ENCODE measurements around the gene GJD2. TPM values are rescaled to one million over a fixed set of nuclear protein-coding genes. Genes with fewer than 3 reads are reported as not detected.

The GJD2 gene
- total RNA-seq, 1 donor from 2014 or later: 0.38 TPM

DNA sequence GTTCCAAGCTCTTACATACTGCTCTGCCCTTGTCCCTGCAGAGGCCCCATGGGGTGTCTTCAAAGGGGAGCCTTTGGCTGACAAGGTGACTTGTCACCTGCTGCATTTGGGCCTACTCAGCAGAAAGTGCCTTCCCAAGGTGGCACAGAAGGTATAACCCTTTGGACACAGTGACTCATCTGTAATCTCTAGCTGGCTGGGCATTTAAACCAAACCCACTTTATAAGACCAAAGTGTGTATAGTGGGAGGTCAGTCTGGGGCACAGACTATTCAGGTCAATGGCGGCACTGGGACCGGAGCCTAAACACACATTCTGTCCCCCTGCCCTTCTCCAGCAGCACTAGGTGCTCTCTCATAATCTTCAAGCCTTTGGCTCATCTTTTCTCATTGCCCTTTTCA, 35.1 kb downstream of the GJD2 start:
- peaks cover 55% of the 10 kb centered on the region for H3K27me3 Mint-ChIP-seq
- peaks cover 11% of the 10 kb centered on the region for H3K4me1 Mint-ChIP-seq (ENCODE audit: low read depth)
- TF ChIP-seq, protein P1, sequence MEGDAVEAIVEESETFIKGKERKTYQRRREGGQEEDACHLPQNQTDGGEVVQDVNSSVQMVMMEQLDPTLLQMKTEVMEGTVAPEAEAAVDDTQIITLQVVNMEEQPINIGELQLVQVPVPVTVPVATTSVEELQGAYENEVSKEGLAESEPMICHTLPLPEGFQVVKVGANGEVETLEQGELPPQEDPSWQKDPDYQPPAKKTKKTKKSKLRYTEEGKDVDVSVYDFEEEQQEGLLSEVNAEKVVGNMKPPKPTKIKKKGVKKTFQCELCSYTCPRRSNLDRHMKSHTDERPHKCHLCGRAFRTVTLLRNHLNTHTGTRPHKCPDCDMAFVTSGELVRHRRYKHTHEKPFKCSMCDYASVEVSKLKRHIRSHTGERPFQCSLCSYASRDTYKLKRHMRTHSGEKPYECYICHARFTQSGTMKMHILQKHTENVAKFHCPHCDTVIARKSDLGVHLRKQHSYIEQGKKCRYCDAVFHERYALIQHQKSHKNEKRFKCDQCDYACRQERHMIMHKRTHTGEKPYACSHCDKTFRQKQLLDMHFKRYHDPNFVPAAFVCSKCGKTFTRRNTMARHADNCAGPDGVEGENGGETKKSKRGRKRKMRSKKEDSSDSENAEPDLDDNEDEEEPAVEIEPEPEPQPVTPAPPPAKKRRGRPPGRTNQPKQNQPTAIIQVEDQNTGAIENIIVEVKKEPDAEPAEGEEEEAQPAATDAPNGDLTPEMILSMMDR (IDR thresholded peaks at IDR 0.05; ENCODE audit: unreplicated experiment): no peak
- no peaks in the 10 kb centered on the region for H3K9me3 Mint-ChIP-seq (ENCODE audit: low read depth)
- no peak for DNase-seq (ENCODE audit: low spot score, unreplicated experiment)
- no peak overlapping the region for H3K27ac Mint-ChIP-seq
- H3K36me3 Mint-ChIP-seq (ENCODE audit: insufficient read depth): no peaks in the 10 kb centered on the region
- no peak overlapping the region for H3K4me3 Mint-ChIP-seq (ENCODE audit: low read depth)

DNA sequence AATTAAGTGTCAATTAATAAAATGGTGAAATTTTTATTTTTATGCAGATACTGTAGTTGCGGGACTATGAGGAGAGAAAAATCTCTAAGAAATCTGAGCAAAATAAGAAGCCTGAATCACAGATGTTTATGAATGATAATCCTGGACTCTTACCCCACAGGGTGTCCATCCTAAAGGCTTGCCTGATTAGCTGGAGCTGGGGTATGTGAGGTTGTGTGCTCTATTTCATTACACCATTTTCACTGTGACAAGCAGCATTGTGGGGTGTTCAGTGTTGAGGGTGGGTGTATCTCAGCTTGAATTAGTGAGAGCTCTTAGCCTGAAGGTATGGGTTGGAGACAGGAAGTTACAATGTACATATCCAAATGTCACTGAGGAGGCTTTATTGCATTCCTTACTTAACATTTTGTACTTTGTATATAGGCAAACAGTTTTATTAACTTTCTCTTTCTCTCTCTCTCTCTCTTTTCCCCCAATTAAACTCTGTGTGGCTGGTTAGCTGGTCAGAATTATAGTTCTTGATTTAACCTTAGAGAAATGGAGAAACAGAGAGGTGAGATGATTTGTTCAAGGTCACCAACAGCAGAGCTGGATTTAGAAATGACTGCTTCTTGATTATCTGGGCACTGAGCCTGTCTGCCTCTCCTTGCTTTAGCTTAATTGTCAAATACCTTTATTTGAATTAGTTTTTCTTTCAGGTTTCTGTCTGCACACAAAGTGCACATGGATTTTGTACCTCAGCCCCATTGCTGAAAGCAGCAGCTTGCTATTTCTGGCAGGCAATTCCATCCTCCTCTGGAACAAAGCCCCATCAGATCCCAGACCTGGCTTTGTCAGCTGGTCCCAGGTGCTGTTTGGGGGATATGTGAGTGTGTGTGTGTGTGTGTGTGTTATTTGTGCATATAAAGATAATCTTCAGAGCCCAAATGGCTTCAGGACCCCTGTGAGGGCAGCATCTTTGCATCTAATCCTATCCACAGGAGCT, 35.8 kb downstream of the GJD2 start:
- no peaks in the 10 kb centered on the region for H3K36me3 Mint-ChIP-seq (ENCODE audit: insufficient read depth)
- no peak for DNase-seq (ENCODE audit: low spot score, unreplicated experiment)
- no peaks in the 10 kb centered on the region for H3K9me3 Mint-ChIP-seq (ENCODE audit: low read depth)
- H3K4me3 Mint-ChIP-seq (ENCODE audit: low read depth): no peak overlapping the region
- H3K4me1 Mint-ChIP-seq (ENCODE audit: low read depth): peaks cover 10% of the 10 kb centered on the region
- no peak overlapping the region for H3K27ac Mint-ChIP-seq
- H3K27me3 Mint-ChIP-seq: peaks cover 57% of the 10 kb centered on the region
- TF ChIP-seq, protein P1 (IDR thresholded peaks at IDR 0.05; ENCODE audit: unreplicated experiment): no peak

DNA sequence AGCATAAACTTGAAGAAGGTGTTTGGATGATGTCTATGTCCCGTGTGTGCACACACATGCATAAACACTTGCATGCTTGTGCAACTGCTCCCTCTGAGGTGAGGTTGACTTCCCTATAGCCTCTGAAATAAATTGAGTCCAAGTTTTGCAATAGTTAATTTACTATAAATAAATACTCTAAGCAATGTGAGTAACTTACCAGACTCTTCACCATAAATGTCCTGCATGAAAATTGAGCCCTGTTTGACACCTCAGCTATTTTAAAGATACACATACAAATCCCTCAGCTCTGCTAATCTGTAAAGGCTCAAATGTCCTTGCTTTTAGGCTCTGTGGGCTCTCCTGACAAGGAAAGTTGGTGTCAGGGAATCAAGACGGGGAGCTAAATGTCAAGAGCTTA, 37.1 kb downstream of the GJD2 start:
- Mint-ChIP-seq H3K27me3 (peaks cover 60% of the 10 kb centered on the region), H3K9me3 (ENCODE audit: low read depth) (no peaks in the 10 kb centered on the region), H3K4me1 (ENCODE audit: low read depth) (peaks cover 6% of the 10 kb centered on the region), H3K36me3 (ENCODE audit: insufficient read depth) (no peaks in the 10 kb centered on the region), H3K4me3 (ENCODE audit: low read depth) (no peak overlapping the region), H3K27ac (no peak overlapping the region)
- TF ChIP-seq, protein P1 (IDR thresholded peaks at IDR 0.05; ENCODE audit: unreplicated experiment): no peak
- DNase-seq (ENCODE audit: low spot score, unreplicated experiment): no peak

GRCh38 chr15:34716111-34716510, 38.7 kb downstream of the GJD2 start:
- no peaks in the 10 kb centered on the region for H3K9me3 Mint-ChIP-seq (ENCODE audit: low read depth)
- H3K4me1 Mint-ChIP-seq (ENCODE audit: low read depth): no peaks in the 10 kb centered on the region
- H3K4me3 Mint-ChIP-seq (ENCODE audit: low read depth): no peak overlapping the region
- H3K36me3 Mint-ChIP-seq (ENCODE audit: insufficient read depth): no peaks in the 10 kb centered on the region
- H3K27me3 Mint-ChIP-seq: peaks cover 54% of the 10 kb centered on the region
- DNase-seq (ENCODE audit: low spot score, unreplicated experiment): no peak
- no peak overlapping the region for H3K27ac Mint-ChIP-seq
- TF ChIP-seq, protein P1 (IDR thresholded peaks at IDR 0.05; ENCODE audit: unreplicated experiment): no peak

DNA sequence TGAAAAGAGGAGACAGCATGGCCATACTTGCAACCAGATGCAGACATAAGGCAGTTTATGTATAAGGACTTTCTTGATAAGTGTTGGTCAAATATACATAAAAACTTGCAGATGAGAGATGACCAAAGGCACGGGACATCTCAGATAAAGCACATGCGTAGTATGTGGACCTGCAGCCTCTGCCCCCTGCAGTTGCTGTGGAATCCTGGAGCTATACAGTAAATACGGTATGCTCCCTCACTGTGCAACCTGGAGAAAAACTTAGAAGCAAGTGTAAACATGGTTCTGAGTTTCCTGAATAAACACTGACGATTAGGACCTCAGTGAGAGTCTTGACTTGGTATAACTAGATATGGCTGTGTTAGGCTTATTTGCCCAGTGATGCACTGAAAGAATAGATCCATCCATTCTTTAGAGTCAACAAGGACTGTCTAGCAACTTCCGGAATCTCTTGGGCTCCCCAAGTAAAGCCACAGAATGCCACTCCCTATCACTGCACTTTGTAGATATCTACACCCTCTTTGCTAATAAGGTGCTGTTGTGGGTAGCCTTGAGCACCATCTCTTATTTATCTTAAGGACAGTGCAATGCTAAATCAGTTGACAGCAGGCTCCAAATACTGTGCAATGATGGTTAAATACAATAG, 40.2 kb downstream of the GJD2 start:
- TF ChIP-seq, protein P1 (IDR thresholded peaks at IDR 0.05; ENCODE audit: unreplicated experiment): no peak
- DNase-seq (ENCODE audit: low spot score, unreplicated experiment): no peak
- Mint-ChIP-seq H3K4me3 (ENCODE audit: low read depth) (no peak overlapping the region), H3K27me3 (peaks cover 47% of the 10 kb centered on the region), H3K9me3 (ENCODE audit: low read depth) (no peaks in the 10 kb centered on the region), H3K36me3 (ENCODE audit: insufficient read depth) (no peaks in the 10 kb centered on the region), H3K27ac (no peak overlapping the region), H3K4me1 (ENCODE audit: low read depth) (no peaks in the 10 kb centered on the region)

Data from progenitor cell of endocrine pancreas (in vitro differentiated cells).